SK-N-SH (cell line): ENCODE data around the gene REEP1. TPM values are rescaled to one million over a fixed set of nuclear protein-coding genes. Genes with fewer than 3 reads are reported as not detected.

ENCODE experiments used
- CTCF ChIA-PET: fragments of 300-600, 350-600 bp; formaldehyde crosslinking; extraction: SDS; loops from one replicate; lab custom pipeline; 2021; lab: Yijun Ruan, JAX
- POLR2A ChIA-PET: fragments of 350-600 bp; sonication (Branson Sonifier 250); formaldehyde crosslinking; extraction: SDS; loops from one replicate; lab custom pipeline; 2020; ENCODE audit warnings: antibody characterized with exemption, inconsistent platforms; lab: Yijun Ruan, JAX
- DNase-seq: peaks from one replicate; pipeline ENCODE4 v3.0.0; 2012
- H2AFZ ChIP-seq: fragments of 200-600 bp; sonication (generic); 2 replicates; pipeline ENCODE4 v1.8.1; 2016; ENCODE audit warnings: antibody characterized with exemption, mild to moderate bottlenecking, low read depth
- H3F3A ChIP-seq: fragments of 200-600 bp; sonication (generic); replicated peaks from 2 replicates; pipeline ENCODE3; 2016; ENCODE audit warnings: antibody characterized with exemption, mild to moderate bottlenecking; ENCODE audit not compliant: insufficient read depth
- H3K27ac ChIP-seq, 2 experiments: fragments of 200-500 bp in 1 of 2; fragments of 200-600 bp in 1 of 2; sonication (Bioruptor generic) in 1 of 2; sonication (generic), shearing (Covaris generic) in 1 of 2; 2 replicates each; pipeline versions ENCODE4 v1.5.1 to v1.6.1; 2014 to 2016; ENCODE audit warnings: low read depth in 2 of 2, inconsistent platforms in 1 of 2, low read length in 1 of 2, mild to moderate bottlenecking in 1 of 2, mixed read lengths in 1 of 2
- H3K27me3 ChIP-seq: fragments of 200-600 bp; sonication (generic), shearing (Covaris generic); 2 replicates; pipeline ENCODE4 v1.6.1; 2016; ENCODE audit warnings: mixed run types; ENCODE audit not compliant: insufficient read depth
- H3K36me3 ChIP-seq, 2 experiments: fragments of 200-500 bp in 1 of 2; fragments of 200-600 bp in 1 of 2; sonication (Bioruptor generic) in 1 of 2; sonication (generic) in 1 of 2; replicated peaks in 1 of 2; 2 replicates each; pipeline versions ENCODE3 to v1.5.1; 2014 to 2016; ENCODE audit warnings: low read length in 1 of 2, mild to moderate bottlenecking in 1 of 2; ENCODE audit not compliant: insufficient read depth in 2 of 2, control insufficient read depth in 1 of 2
- H3K4me1 ChIP-seq, 2 experiments: fragments of 200-500 bp in 1 of 2; fragments of 200-600 bp in 1 of 2; sonication (Bioruptor generic) in 1 of 2; sonication (generic), shearing (Covaris generic) in 1 of 2; 2 replicates each; pipeline versions ENCODE4 v1.5.1 to v1.6.1; 2014 to 2016; ENCODE audit warnings: low read depth in 1 of 2, low read length in 1 of 2, mixed run types in 1 of 2; ENCODE audit not compliant: insufficient read depth in 2 of 2, control insufficient read depth in 1 of 2
- H3K4me2 ChIP-seq: fragments of 200-600 bp; sonication (generic), shearing (Covaris generic); 2 replicates; pipeline ENCODE4 v1.6.1; 2017; ENCODE audit warnings: mixed run types
- H3K4me3 ChIP-seq, 2 experiments: fragments of 200-500 bp in 1 of 2; fragments of 200-600 bp in 1 of 2; sonication (Bioruptor generic) in 1 of 2; sonication (generic), shearing (Covaris generic) in 1 of 2; 2 replicates each; pipeline versions ENCODE4 v1.5.1 to v1.8.1; 2014 to 2016; ENCODE audit warnings: low read depth in 2 of 2, inconsistent platforms in 1 of 2, low read length in 1 of 2, mild to moderate bottlenecking in 1 of 2, mixed read lengths in 1 of 2, moderate library complexity in 1 of 2
- H3K79me2 ChIP-seq: fragments of 200-600 bp; sonication (generic); 2 replicates; pipeline ENCODE4 v1.8.1; 2017; ENCODE audit warnings: mild to moderate bottlenecking; ENCODE audit not compliant: insufficient read depth
- H3K9ac ChIP-seq: fragments of 200-600 bp; sonication (generic); 2 replicates; pipeline ENCODE4 v1.6.1; 2017; ENCODE audit warnings: mixed run types
- H3K9me2 ChIP-seq: fragments of 200-600 bp; sonication (generic); 2 replicates; pipeline ENCODE4 v1.6.1; 2017; ENCODE audit warnings: mixed run types
- H3K9me3 ChIP-seq: fragments of 200-600 bp; sonication (generic); 2 replicates; pipeline ENCODE4 v1.6.1; 2017; ENCODE audit warnings: mixed run types, mild to moderate bottlenecking, moderate library complexity
- H4K20me1 ChIP-seq: fragments of 200-600 bp; sonication (generic); 2 replicates; pipeline ENCODE4 v1.6.1; 2017; ENCODE audit warnings: mild to moderate bottlenecking, mixed run types; ENCODE audit not compliant: insufficient read depth
- ELF1 ChIP-seq: IDR thresholded peaks from 2 replicates; pipeline ENCODE4 v1.4.0; 2012
- JUND ChIP-seq: IDR thresholded peaks from 2 replicates; pipeline ENCODE4 v1.4.0; 2012
- MXI1 ChIP-seq: IDR thresholded peaks from 2 replicates; pipeline ENCODE4 v1.6.1; 2012; ENCODE audit warnings: mild to moderate bottlenecking, low read depth, low read length, improper control_type of control experiment
- RCOR1 ChIP-seq: fragments of 150-350 bp; IDR thresholded peaks from 2 replicates; pipeline ENCODE4 v1.6.1; 2017; ENCODE audit warnings: antibody characterized with exemption, low read length
- RFX5 ChIP-seq: IDR thresholded peaks from 2 replicates; pipeline ENCODE4 v1.6.1; 2012; ENCODE audit warnings: mild to moderate bottlenecking, improper control_type of control experiment, low read length
- RXRA ChIP-seq: IDR thresholded peaks from 2 replicates; pipeline ENCODE4 v1.4.0; 2012; ENCODE audit warnings: low read depth, mild to moderate bottlenecking, borderline replicate concordance
- SIN3A ChIP-seq: IDR thresholded peaks from 2 replicates; pipeline ENCODE4 v1.6.1; 2012; ENCODE audit warnings: low read depth, mild to moderate bottlenecking, low read length, moderate library complexity, borderline replicate concordance
- SMC3 ChIP-seq: IDR thresholded peaks from 2 replicates; pipeline ENCODE4 v1.6.1; 2012; ENCODE audit warnings: low read depth, low read length, improper control_type of control experiment
- YY1 ChIP-seq: IDR thresholded peaks from 2 replicates; pipeline ENCODE4 v1.4.0; 2012; ENCODE audit warnings: low read depth, mild to moderate bottlenecking
- WGBS: methylation state at CpG from one replicate; pipeline ENCODE4 v1.1.6; 2017; ENCODE audit warnings: low lambda C conversion rate; 5-methylcytosine and 5-hydroxymethylcytosine counted together
- polyA plus RNA-seq, 3 experiments: library from polyadenylated mRNA; depleted of rRNA; stranded (reverse); fragments of >200 nt; gene quantifications; 2 replicates each; pipeline ENCODE4 v1.2.3, GENCODE V29; 2012
- TF ChIP-seq, protein P1 (sequence below): fragments of 150-350 bp; IDR thresholded peaks from 2 replicates; pipeline ENCODE4 v1.6.1; 2016; ENCODE audit warnings: mild to moderate bottlenecking, low read depth, low read length
- TF ChIP-seq, protein P2 (sequence below): IDR thresholded peaks from 2 replicates; pipeline ENCODE4 v1.4.0; 2012; ENCODE audit warnings: low read depth, borderline replicate concordance
- TF ChIP-seq, protein P3 (sequence below): IDR thresholded peaks from 2 replicates; pipeline ENCODE4 v1.4.0; 2012; ENCODE audit warnings: low read depth
- TF ChIP-seq, protein P4 (sequence below): fragments of 200-600 bp; sonication (generic); IDR thresholded peaks from 2 replicates; pipeline ENCODE4 v1.6.1; 2017; ENCODE audit warnings: antibody characterized with exemption, mild to moderate bottlenecking, moderate library complexity
- TF ChIP-seq, protein P5 (sequence below): IDR thresholded peaks from 2 replicates; pipeline ENCODE4; 2012

Gene REEP1
- polyA plus RNA-seq, 1 of the 3 experiments (the other 2 are of a cell fraction) = 0.13 TPM

DNA sequence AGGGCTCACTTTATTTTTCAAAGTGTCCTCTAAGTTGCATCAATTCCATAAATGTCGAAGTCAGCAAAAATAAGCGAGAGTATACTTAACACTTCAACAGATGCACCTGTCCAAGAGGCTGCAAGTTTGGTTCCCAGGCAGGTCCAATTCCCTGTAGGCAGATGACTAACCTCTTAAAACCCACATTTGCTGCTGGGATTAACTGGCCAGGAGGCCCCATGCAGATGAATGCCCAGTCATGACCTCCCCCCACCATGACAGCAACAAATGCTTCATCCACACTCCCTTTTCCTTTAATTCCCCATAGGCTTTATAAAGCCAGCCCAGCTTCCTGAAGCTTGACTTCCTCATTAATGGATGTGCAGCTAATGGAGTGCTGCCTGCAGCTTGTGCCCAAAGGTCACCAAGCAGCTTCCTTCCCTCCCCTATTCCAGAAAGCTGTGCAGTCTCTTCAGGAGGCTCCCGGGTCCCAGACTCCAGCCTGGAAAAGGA, 35.7 kb downstream of the REEP1 start:
- 70% methylated on average over 3 of the region's 3 CpGs for whole genome bisulfite sequencing
- Histone ChIP-seq H3K9me2 (no peaks in the 10 kb centered on the region), H3K36me3 (no peaks in the 10 kb centered on the region)
- POLR2A ChIA-PET = no interaction called here
- TF ChIP-seq RXRA (no peak), RFX5 (no peak), SIN3A (no peak), YY1 (no peak), SMC3 (no peak), ELF1 (no peak), RCOR1 (no peak), MXI1 (no peak), JUND (no peak)
- TF ChIP-seq, protein P1, sequence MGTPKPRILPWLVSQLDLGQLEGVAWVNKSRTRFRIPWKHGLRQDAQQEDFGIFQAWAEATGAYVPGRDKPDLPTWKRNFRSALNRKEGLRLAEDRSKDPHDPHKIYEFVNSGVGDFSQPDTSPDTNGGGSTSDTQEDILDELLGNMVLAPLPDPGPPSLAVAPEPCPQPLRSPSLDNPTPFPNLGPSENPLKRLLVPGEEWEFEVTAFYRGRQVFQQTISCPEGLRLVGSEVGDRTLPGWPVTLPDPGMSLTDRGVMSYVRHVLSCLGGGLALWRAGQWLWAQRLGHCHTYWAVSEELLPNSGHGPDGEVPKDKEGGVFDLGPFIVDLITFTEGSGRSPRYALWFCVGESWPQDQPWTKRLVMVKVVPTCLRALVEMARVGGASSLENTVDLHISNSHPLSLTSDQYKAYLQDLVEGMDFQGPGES = no peak
- TF ChIP-seq, protein P2, sequence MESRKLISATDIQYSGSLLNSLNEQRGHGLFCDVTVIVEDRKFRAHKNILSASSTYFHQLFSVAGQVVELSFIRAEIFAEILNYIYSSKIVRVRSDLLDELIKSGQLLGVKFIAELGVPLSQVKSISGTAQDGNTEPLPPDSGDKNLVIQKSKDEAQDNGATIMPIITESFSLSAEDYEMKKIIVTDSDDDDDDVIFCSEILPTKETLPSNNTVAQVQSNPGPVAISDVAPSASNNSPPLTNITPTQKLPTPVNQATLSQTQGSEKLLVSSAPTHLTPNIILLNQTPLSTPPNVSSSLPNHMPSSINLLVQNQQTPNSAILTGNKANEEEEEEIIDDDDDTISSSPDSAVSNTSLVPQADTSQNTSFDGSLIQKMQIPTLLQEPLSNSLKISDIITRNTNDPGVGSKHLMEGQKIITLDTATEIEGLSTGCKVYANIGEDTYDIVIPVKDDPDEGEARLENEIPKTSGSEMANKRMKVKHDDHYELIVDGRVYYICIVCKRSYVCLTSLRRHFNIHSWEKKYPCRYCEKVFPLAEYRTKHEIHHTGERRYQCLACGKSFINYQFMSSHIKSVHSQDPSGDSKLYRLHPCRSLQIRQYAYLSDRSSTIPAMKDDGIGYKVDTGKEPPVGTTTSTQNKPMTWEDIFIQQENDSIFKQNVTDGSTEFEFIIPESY = no peak
- TF ChIP-seq, protein P3, sequence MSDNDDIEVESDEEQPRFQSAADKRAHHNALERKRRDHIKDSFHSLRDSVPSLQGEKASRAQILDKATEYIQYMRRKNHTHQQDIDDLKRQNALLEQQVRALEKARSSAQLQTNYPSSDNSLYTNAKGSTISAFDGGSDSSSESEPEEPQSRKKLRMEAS = no peak
- TF ChIP-seq, protein P4, sequence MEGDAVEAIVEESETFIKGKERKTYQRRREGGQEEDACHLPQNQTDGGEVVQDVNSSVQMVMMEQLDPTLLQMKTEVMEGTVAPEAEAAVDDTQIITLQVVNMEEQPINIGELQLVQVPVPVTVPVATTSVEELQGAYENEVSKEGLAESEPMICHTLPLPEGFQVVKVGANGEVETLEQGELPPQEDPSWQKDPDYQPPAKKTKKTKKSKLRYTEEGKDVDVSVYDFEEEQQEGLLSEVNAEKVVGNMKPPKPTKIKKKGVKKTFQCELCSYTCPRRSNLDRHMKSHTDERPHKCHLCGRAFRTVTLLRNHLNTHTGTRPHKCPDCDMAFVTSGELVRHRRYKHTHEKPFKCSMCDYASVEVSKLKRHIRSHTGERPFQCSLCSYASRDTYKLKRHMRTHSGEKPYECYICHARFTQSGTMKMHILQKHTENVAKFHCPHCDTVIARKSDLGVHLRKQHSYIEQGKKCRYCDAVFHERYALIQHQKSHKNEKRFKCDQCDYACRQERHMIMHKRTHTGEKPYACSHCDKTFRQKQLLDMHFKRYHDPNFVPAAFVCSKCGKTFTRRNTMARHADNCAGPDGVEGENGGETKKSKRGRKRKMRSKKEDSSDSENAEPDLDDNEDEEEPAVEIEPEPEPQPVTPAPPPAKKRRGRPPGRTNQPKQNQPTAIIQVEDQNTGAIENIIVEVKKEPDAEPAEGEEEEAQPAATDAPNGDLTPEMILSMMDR = no peak
- TF ChIP-seq, protein P5, sequence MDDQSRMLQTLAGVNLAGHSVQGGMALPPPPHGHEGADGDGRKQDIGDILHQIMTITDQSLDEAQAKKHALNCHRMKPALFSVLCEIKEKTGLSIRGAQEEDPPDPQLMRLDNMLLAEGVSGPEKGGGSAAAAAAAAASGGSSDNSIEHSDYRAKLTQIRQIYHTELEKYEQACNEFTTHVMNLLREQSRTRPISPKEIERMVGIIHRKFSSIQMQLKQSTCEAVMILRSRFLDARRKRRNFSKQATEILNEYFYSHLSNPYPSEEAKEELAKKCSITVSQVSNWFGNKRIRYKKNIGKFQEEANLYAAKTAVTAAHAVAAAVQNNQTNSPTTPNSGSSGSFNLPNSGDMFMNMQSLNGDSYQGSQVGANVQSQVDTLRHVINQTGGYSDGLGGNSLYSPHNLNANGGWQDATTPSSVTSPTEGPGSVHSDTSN = no peak
- TF ChIP-seq, all 33 proteins: peak for 0
- Histone ChIP-seq H3K9ac (no peak overlapping the region), H3K4me2 (no peak overlapping the region), H3K27me3 (no peaks in the 10 kb centered on the region), H3K27ac (peak overlapping the region in 1 of 2 experiments; percentile 53; a peak in 2 of 4 replicates), H4K20me1 (no peaks in the 10 kb centered on the region), H3K4me3 (no peak overlapping the region), H2AFZ (no peak overlapping the region), H3K79me2 (no peaks in the 10 kb centered on the region), H3F3A (no peaks in the 10 kb centered on the region), H3K4me1 (peaks cover 0 to 16% of the 10 kb centered on the region in 2 experiments; a peak in 3 of 4 replicates), H3K9me3 (no peaks in the 10 kb centered on the region)
- DNase-seq = no peak
- CTCF ChIA-PET = interaction anchor here (1.2 kb wide), 1 partner anchor 81 kb away, joined by 7 read pairs; no protein-coding TSS in a partner anchor
